GM21423 (cell line): Measurements from ENCODE around the gene METAP1.
A peak's percentile ranks its signal among the peaks of the same experiment; 100 is the strongest.
"Not testable (repeated sequence)": the region's sequence is repeated elsewhere in the genome, so short reads cannot be mapped to it uniquely, and the experiment has no call there.

ENCODE experiments used
- ATAC-seq: cut with Tn5 transposase; IDR thresholded peaks from one replicate; pipeline ENCODE4 v1.9.1; 2021; ENCODE audit warnings: mild to moderate bottlenecking, moderate library complexity; ENCODE audit not compliant: unreplicated experiment

Gene METAP1

GRCh38 chr4:98996765-98997068 lies 1.2 kb downstream of the METAP1 start:
- ATAC-seq, result no peak

DNA sequence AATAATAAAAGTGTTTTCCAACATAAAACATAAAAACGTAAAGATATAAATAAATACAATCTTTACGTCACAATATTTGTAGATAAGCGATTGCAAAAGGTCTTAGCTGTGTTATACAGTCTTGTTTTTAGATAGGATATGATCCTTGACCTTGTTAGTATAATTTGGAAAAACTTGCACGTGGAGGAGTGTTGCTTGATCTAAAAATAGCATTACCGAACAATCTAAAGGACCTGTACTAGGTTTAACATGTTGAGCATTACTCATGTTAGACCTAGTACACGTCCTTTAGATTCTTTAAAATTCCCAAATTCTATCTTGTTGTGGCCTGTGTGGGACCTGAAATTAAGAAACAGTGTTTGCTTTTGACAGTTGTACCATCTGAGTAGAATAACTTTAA lies 1.6 kb downstream of the METAP1 start:
- ATAC-seq, result no peak

GRCh38 chr4:98998551-98998950 lies 3.0 kb downstream of the METAP1 start:
- ATAC-seq, result no peak

GRCh38 chr4:99002279-99002678 lies 6.8 kb downstream of the METAP1 start:
- ATAC-seq, result no peak

DNA sequence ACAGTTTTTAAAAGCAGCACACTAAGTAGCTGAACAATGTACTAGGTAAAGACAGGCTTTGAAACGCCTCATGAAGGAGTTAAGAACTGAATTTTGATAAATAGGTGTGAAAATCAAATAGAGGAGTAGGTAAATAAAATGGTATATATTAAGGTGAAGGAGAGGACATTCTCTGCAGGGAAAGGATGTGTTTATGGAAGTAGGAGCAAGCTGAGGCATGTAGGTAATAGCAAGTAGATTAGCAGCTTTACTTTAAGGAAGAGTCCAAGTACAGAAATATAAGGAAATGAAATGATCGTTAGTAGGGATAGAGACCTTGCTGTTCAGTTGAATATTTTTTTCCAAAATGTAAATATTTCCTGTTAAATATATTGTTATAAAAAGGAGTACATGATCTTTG lies 12.5 kb downstream of the METAP1 start:
- no peak for ATAC-seq

DNA sequence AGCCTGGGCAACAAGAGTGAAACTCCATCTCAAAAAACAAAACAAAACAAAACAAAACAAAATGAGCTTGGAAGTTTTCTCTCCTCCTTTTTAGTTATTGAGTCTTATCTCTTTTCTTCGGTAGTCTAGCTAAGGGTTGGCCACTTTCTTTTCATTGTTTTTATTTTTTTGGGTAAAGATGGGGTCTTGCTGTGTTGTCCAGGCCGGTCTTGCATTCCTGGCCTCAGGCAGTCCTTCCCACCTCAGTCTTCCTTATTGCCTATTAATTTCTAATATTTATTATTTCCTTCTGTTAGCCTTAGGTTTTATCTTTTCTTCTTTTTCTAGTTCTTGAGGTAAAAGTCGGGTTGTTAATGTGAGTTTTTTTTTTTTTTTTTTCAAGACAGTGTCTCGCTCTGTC lies 16.4 kb downstream of the METAP1 start:
- ATAC-seq, result no peak

DNA sequence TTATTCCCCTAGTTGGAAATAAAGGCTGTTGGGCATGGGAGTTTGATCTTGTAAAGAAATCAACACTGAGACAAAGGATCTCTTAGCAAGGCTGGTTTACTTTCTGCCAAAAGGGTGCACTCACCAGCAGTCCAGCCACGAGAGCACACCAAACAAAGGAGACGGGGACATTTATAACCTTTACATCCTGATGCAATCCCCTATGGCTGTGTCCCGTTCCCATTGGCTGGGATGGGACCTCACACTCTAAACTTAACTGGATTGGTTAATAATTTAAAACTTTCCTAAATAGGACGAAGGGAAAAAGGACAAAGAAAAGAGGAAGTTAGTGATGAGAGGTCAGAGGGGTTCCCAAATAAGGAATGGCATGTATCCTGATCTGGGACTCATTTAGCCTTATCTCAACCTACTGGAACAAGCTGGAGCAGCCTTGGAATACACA lies 17.9 kb downstream of the METAP1 start:
- ATAC-seq, result no peak

- ATAC-seq, result no peak
These were observed 18.5 kb downstream of the METAP1 start for GRCh38 chr4:99013884-99014523.

DNA sequence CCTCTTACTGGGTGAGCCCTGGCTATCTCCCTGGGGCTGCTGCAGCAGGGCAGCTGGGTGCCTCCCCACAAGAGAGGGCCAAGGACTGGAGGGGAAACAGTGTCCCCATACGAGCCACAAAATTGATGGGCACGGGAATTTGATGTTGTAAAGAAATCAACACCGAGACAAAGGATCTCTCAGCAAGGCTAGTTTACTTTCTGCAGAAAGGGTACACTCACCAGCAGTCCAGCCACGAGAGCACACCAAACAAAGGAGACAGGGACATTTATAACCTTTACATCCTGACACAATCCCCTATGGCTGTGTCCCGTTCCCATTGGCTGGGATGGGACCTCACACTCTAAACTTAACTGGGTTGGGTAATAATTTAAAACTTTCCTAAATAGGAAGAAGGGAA lies 25.9 kb downstream of the METAP1 start:
- ATAC-seq, result no peak

- no peak for ATAC-seq
These were observed 27.0 kb downstream of the METAP1 start for GRCh38 chr4:99022566-99022965.

GRCh38 chr4:99023800-99024251 lies 28.3 kb downstream of the METAP1 start:
- not testable (repeated sequence) for ATAC-seq

DNA sequence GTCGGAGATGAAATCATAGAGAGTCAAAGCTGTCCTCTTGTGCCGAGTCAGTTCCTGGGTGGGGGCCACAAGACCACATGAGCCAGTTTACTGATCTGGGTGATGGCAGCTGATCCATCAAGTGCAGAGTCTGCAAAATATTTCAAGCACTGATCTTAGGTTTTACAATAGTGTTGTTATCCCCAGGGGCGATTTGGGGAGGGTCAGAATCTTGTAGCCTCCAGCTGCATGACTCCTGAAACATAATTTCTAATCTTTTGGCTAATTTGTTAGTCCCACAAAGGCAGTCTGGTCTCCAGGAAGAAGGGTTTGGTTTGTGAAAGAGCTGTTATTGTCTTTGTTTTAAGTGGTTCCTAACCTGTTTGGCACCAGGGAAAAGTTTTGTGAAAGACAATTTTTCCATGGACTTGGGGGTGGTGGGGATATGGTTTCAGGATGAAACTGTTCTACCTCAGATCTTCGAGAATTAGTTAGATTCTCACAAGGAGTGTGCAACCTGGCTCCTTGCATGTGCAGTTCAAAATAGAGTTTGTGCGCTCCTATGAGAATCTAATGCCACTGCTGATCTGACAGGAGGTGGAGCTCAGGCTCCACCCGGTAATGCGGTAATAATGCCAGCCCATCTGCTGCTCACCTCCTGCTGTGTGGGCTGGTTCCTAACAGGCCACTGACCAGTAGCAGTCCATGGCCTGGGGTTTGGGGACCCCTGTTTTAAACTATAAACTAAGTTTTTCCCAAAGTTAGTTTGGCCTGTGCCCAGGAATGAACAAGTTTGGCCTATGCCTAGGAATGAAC lies 29.2 kb downstream of the METAP1 start:
- ATAC-seq, result no peak

DNA sequence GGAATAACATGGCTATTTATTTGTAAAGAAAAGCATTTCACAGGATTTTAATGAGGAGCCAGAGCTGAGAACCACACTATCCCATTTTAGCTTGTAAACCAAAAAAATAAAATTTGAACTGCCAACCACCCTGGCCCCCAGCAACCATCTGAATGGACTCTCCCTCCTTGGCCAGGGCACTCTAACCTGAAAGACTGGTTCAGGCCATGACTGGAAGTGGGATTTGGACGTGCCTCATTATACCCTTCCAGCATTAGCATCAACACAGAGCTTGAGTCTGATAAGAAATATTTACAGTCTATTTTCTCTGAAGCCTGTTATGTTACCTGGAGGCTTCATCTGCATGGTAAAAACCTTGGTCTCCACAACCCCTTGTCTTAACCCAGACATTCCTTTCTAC lies 30.0 kb downstream of the METAP1 start:
- ATAC-seq, result no peak

GRCh38 chr4:99027304-99027703 lies 31.8 kb downstream of the METAP1 start:
- ATAC-seq, result no peak

- ATAC-seq, result peak; percentile 67
These were observed 32.7 kb downstream of the METAP1 start for GRCh38 chr4:99028187-99028586.

DNA sequence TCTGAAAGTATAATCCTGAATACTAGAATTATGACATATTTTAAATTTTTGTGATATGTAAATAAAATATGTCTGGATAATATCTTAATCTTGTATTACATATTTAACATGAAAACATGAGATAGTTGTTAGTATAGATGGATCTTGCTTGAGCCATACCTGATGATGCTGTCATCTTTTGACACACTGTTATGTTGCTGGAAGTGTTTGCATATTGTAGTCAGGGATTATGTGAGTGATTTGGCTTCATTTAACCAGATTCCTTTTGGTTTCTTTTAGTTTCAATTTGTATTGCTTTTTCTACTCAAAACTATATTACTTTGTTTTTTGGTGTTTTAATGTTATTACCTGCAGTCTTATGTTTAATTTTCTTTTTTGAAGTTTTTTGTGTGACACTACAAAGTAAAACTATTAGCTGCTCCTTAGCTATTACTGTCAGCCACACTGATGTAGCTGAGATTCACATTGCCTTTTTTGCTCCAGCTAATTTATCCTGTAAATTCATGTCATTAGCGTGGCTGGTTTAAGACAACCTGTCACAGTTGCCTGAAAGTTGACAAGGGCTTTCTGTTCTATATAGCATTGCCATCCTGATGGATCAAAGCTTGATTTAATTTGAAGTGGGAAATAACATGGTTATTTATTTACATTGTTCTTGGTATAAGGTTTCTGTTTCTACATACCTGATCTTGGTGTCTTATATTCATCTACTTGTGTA lies 33.7 kb downstream of the METAP1 start:
- no peak for ATAC-seq

DNA sequence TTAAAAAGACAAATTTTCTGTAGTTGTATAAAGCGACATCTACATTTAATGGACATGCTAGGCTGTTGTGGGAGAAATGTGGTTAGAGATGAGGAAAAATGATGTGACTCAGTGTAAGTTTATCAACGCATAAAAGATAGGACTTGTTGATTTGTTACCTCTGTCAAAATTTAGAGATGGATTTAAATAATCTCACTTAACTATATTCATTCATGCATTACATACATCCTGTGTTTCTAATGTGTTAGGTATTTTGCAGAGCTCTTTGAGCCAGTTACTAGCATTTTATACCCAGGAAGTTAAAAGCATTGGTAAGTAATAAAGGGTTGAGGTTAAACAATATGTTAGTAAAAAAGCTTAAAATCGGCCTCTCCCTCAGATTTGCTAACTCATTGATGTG lies 34.3 kb downstream of the METAP1 start:
- no peak for ATAC-seq

DNA sequence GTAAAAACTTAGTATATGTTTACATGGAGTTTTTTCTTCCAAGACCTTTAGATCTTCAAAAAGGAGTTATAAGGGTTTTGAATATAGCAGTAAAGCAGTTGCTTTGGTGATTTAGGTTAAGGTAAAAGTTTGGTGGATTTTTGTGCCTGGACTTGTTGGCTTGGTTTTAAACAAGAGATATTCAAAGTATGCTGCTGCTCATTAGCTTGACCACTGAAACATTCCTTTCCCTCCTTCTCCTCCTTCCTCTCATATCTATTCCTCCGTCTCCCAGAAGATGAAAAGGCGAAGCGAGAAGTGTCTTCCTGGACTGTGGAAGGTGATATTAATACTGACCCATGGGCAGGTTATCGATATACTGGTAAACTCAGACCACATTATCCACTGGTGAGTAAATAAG lies 38.4 kb downstream of the METAP1 start:
- ATAC-seq, result no peak

DNA sequence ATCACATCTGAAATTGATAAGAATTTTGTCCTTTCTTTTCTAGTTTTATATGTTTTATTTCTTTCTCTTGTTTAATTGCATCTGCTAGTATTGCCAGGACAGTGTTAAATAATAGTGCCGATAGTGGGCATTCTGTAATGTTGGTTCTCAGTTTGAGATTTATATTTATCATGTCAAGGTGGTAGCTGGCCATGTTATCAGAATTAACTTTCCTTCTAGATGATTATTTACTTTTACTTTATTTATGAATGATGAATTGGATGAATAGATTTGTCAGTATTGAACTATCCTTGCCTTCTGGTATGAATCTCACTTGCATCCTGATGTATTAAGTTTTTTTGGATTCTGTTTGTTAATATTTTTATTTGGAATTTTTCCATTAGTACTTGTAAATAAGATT lies 42.7 kb downstream of the METAP1 start:
- ATAC-seq, result no peak

GRCh38 chr4:99043346-99043745 lies 47.8 kb downstream of the METAP1 start:
- ATAC-seq, result no peak

GRCh38 chr4:99047710-99048109 lies 52.2 kb downstream of the METAP1 start:
- ATAC-seq, result no peak

DNA sequence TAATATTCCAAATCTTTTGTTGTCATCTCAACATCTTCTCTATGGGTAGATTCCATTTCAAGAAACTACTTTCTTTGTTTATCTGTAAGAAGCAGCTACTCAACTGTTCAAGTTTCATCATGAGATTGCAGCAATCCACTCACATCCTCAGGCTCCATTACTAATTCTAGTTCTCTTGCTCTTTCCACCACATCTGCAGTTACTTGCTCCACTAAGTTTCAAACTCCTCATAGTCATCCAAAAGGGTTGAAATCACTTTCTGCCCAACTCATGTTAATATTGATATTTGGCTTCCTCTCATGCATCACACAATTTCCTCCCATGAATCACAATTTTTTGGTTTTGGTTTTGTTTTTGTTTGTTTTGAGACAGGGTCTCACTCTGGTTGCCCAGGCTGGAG lies 57.4 kb downstream of the METAP1 start:
- ATAC-seq, result no peak
